ENCODE results near the gene AURKB. TPM values are rescaled to one million over a fixed set of nuclear protein-coding genes. Genes with fewer than 3 reads are reported as not detected.

AURKB gene
- total RNA-seq, 1 donor from 2014 or later: 7.6 TPM

- H3K27me3 Mint-ChIP-seq (ENCODE audit: low read depth, unreplicated experiment): no peaks in the 10 kb centered on the region
- H3K79me2 ChIP-seq (ENCODE audit: insufficient read depth, low read length): peaks cover 13% of the 10 kb centered on the region
- peak overlapping the region; percentile 100 for H3K4me2 ChIP-seq (ENCODE audit: low read length)
- H3K27me3 ChIP-seq (ENCODE audit: insufficient read depth, low read length): no peaks in the 10 kb centered on the region
- H2AFZ ChIP-seq (ENCODE audit: low read depth, low read length): peak overlapping the region; percentile 98
- TF ChIP-seq CTCF (IDR thresholded peaks at IDR 0.05; ENCODE audit: insufficient read depth, low read depth, low read length) (no peak), EZH2 (IDR thresholded peaks at IDR 0.05; ENCODE audit: insufficient read depth, low read length) (no peak)
- no peaks in the 10 kb centered on the region for H3K36me3 Mint-ChIP-seq (ENCODE audit: low read depth, unreplicated experiment)
- FAIRE-seq: no peak
- H3K4me1 ChIP-seq (ENCODE audit: insufficient read depth, low read length): peaks cover 26% of the 10 kb centered on the region
- no peaks in the 10 kb centered on the region for H3K9me3 ChIP-seq (ENCODE audit: insufficient read depth, low read depth, low read length)
- H3K27ac ChIP-seq (ENCODE audit: low read depth, low read length): peak overlapping the region; percentile 84
- H3K27ac Mint-ChIP-seq (ENCODE audit: unreplicated experiment): peak overlapping the region; percentile 88
- H3K4me1 Mint-ChIP-seq (ENCODE audit: low read depth, unreplicated experiment): peaks cover 17% of the 10 kb centered on the region
- H3K9me3 Mint-ChIP-seq (ENCODE audit: unreplicated experiment): no peaks in the 10 kb centered on the region
- peak overlapping the region; percentile 94 for H3K9ac ChIP-seq (ENCODE audit: low read length)
- H4K20me1 ChIP-seq (ENCODE audit: insufficient read depth, low read length): no peaks in the 10 kb centered on the region
- no peak for DNase-seq (ENCODE audit: low read depth)
- H3K4me3 Mint-ChIP-seq (ENCODE audit: unreplicated experiment): peak overlapping the region; percentile 97
- H3K36me3 ChIP-seq (ENCODE audit: insufficient read depth, low read length): no peaks in the 10 kb centered on the region
- H3K4me3 ChIP-seq (ENCODE audit: insufficient read depth, low read depth, low read length): peak overlapping the region; percentile 85
Observed at GRCh38 chr17:8176998-8177731, 33.2 kb downstream of the AURKB start.

DNA sequence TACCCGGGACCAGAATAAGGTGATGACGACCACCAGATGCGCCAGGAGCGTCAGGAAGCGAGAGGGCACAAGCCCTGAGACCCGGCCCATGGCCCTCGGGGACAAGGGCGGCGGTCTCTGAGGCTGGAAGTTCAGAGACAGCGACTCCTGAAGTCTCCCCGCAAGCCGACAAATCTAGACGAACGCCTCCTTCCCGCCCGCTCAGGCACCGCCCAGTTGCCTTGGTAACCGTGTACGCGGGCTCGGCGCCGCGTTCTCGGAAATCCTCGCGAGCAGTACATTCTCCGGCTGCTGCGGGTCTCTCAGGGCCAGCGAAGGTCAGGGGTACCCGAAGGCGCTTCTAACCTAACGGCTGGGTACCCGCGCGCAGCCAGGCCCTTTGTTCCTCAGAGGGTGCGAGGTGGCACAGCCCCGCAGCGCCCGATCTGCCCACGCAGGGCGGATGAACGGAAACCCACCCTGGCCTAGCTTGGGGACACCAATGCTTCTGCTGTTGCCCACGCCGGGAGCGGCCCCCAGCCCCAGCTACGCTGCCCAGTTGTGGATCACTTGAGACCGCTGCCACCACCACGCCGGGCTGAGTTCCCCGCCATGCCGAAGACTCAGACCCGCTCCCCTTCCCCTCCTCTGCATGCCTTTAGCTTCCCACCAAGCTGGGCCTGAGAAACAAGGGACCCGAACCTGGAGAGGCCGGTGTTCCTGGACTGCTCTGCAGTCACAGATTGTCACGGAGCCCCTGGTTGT is 34.0 kb downstream of the AURKB start, which contains the start of gene TMEM107:
TMEM107 (minus strand) TSS at position 184 of the 744 bp plus-strand sequence; CDS start at position 90, 94 bp downstream.
- FAIRE-seq: no peak

More for the DNA sequence above, 34.0 kb downstream of the AURKB start, which contains the start of gene TMEM107:
- Histone ChIP-seq H3K27me3 (ENCODE audit: insufficient read depth, low read length) (no peaks in the 10 kb centered on the region), H3K36me3 (ENCODE audit: insufficient read depth, low read length) (no peaks in the 10 kb centered on the region), H3K4me3 (ENCODE audit: insufficient read depth, low read depth, low read length) (peak within 1 kb of the TSS; percentile 85), H3K4me1 (ENCODE audit: insufficient read depth, low read length) (peaks cover 26% of the 10 kb centered on the region), H2AFZ (ENCODE audit: low read depth, low read length) (peak within 1 kb of the TSS; percentile 98), H4K20me1 (ENCODE audit: insufficient read depth, low read length) (no peaks in the 10 kb centered on the region), H3K27ac (ENCODE audit: low read depth, low read length) (peak within 1 kb of the TSS; percentile 84), H3K4me2 (ENCODE audit: low read length) (peak within 1 kb of the TSS; percentile 100), H3K9ac (ENCODE audit: low read length) (peak within 1 kb of the TSS; percentile 94), H3K79me2 (ENCODE audit: insufficient read depth, low read length) (peaks cover 13% of the 10 kb centered on the region), H3K9me3 (ENCODE audit: insufficient read depth, low read depth, low read length) (no peaks in the 10 kb centered on the region)
- Mint-ChIP-seq H3K9me3 (ENCODE audit: unreplicated experiment) (no peaks in the 10 kb centered on the region), H3K27ac (ENCODE audit: unreplicated experiment) (peak within 1 kb of the TSS; percentile 88), H3K36me3 (ENCODE audit: low read depth, unreplicated experiment) (no peaks in the 10 kb centered on the region), H3K4me3 (ENCODE audit: unreplicated experiment) (peak within 1 kb of the TSS; percentile 97), H3K4me1 (ENCODE audit: low read depth, unreplicated experiment) (peaks cover 17% of the 10 kb centered on the region), H3K27me3 (ENCODE audit: low read depth, unreplicated experiment) (no peaks in the 10 kb centered on the region)
- TF ChIP-seq CTCF (IDR thresholded peaks at IDR 0.05; ENCODE audit: insufficient read depth, low read depth, low read length) (no peak), EZH2 (IDR thresholded peaks at IDR 0.05; ENCODE audit: insufficient read depth, low read length) (no peak)
- peak; percentile 57 for DNase-seq (ENCODE audit: low read depth)
